ENCODE measurements around the gene CTNNBIP1.
"Not testable (repeated sequence)": the region's sequence is repeated elsewhere in the genome, so short reads cannot be mapped to it uniquely, and the experiment has no call there.

The CTNNBIP1 gene

DNA sequence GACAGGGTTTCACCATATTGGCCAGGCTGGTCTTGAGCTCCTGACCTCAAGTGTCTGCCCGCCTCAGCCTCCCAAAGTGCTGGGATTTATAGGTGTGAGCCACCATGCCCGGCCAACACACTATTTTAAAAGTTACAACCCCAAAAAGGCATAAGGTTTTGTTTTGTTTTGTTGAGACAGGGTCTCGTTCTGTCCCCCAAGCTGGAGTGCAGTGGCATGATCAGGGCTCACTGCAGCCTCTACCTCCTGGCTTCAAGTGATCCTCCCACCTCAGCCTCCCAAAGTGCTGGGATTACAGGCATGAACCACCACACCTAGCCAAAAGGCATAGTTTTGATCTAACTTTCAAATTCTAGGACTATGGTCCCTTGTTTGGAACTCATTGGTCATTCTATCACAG is 7.4 kb upstream of the CTNNBIP1 start:
- H3K4me1 ChIP-seq (ENCODE audit: control insufficient read depth, insufficient read depth, low read length), result peaks cover 11% of the 10 kb centered on the region
- not testable (repeated sequence) for H3K27me3 ChIP-seq (ENCODE audit: control insufficient read depth, insufficient read depth, low read length); H3K36me3 ChIP-seq (ENCODE audit: control insufficient read depth, insufficient read depth, low read length); H3K9me3 ChIP-seq (ENCODE audit: control insufficient read depth, insufficient read depth, low read length); H3K9ac ChIP-seq (ENCODE audit: low read depth, low read length); H3K4me3 ChIP-seq (ENCODE audit: low read depth, low read length); H3K27ac ChIP-seq (ENCODE audit: low read depth, low read length)

DNA sequence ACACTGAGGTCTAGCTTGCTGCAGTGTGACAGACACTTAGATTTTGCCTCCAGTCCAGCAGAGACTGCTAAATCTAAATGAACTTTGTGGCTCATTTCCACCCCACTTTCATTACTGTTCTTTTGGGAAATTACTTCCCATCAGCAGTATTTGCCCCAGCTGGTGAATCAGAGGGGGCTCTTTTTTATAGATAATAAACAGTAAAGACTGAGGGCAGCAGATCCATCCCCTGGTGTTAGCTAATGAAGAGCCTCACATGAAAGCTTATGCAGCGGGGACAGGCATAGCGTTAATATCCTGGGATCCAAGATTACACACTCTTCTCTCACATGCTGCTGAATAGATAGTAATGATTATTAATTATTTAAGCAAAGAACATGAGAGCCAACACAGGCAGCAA is 6.4 kb upstream of the CTNNBIP1 start:
- Histone ChIP-seq H3K36me3 (ENCODE audit: control insufficient read depth, insufficient read depth, low read length) (no peaks in the 10 kb centered on the region), H3K27me3 (ENCODE audit: control insufficient read depth, insufficient read depth, low read length) (no peaks in the 10 kb centered on the region), H3K27ac (ENCODE audit: low read depth, low read length) (no peak overlapping the region), H3K9me3 (ENCODE audit: control insufficient read depth, insufficient read depth, low read length) (no peaks in the 10 kb centered on the region), H3K9ac (ENCODE audit: low read depth, low read length) (no peak overlapping the region), H3K4me3 (ENCODE audit: low read depth, low read length) (no peak overlapping the region), H3K4me1 (ENCODE audit: control insufficient read depth, insufficient read depth, low read length) (0 out of 2 replicates have a peak, but pooled peaks cover 4% of the 10 kb centered on the region)

DNA sequence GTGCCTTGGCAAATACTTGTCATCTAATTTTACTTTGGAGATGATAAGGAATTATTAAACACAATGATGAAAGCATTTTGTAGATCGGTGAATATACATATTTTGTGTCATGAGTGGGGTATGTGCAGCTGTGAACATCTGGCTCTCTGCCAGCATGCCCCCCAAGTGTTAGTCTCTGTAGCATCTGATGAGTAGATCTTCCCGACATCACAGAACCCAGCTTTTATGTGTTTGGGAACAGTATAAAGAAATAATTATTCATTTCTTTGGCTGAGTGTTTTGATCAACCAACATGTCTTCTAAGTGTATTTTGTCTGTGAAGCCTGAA is 4.5 kb upstream of the CTNNBIP1 start:
- Histone ChIP-seq H3K27me3 (ENCODE audit: control insufficient read depth, insufficient read depth, low read length) (no peaks in the 10 kb centered on the region), H3K9ac (ENCODE audit: low read depth, low read length) (no peak overlapping the region), H3K9me3 (ENCODE audit: control insufficient read depth, insufficient read depth, low read length) (no peaks in the 10 kb centered on the region), H3K27ac (ENCODE audit: low read depth, low read length) (no peak overlapping the region), H3K4me3 (ENCODE audit: low read depth, low read length) (no peak overlapping the region), H3K36me3 (ENCODE audit: control insufficient read depth, insufficient read depth, low read length) (no peaks in the 10 kb centered on the region), H3K4me1 (ENCODE audit: control insufficient read depth, insufficient read depth, low read length) (0 out of 2 replicates have a peak, but pooled peaks cover 4% of the 10 kb centered on the region)

DNA sequence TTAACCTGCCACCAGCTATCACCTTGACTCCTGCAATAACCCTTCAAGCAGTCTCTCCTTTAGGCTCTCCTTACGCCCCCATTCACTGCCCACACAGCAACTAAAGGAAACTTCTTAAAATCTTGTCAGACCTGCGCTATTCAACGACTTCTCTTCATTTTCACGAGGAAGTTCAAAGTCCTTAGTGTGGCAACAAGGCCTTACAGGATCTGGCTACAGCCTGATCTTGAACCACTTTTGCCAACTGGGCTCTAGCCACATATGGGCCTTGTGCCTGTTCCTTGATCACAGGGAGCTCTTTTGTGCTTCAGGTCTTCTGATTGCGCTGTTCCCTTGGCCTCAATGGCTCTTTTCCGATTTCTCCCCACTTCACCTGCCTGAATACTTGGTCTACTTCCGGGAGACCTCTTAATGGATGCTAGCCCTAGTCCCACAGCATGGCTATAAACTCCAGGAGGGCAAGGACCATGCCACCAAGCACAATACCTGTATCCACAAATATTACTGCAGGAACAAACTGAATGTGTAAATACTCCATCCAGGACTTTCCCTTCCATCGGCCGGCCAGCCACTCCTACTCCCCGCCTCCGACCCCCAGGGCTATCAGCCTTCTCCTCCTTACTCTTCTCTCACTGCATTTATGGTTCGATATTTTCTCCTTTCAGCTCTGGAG is 2.3 kb upstream of the CTNNBIP1 start:
- Histone ChIP-seq H3K9ac (ENCODE audit: low read depth, low read length) (no peak overlapping the region), H3K27ac (ENCODE audit: low read depth, low read length) (no peak overlapping the region)

DNA sequence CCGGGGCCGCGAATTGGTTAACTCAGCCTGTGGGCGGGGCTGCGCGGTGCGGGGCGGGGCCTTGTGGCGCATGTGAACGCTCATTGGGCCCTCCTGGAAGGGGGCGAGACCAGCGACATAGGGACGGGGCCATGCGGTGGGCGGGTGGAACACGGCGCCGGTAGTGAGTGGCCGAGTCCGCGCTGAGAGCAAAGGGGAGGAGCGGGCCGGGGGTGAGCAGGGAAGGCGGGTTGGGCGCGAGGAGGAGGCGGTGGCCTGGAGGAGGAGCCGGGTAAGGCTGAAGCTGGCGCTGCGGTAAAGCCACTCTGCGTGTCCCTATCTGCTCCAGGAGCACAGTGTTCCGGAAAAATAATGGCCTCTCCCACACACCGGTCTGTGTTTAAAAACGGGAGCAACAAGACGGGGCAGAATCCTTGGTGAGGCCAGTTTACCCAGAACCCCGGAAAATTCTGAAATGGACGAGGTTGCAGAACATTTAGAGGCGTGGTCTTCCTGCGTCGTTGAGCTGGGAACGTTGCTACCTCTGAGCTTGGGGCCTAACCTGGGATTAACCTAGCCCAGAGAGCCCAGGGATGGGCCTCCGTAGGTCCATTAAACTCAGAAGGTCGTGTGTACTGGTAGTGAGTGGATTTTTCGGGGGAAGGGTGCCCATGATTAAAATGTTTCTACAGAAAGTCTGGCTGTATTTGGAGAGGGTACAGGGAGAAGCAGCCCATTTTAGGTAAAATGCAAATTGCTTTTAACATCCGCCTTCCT is 532 bp upstream of the CTNNBIP1 start:
- Histone ChIP-seq H3K27me3 (ENCODE audit: control insufficient read depth, insufficient read depth, low read length) (no peaks in the 10 kb centered on the region), H3K27ac (ENCODE audit: low read depth, low read length) (peak overlapping the region; percentile 82), H3K4me1 (ENCODE audit: control insufficient read depth, insufficient read depth, low read length) (peaks cover 7% of the 10 kb centered on the region), H3K9me3 (ENCODE audit: control insufficient read depth, insufficient read depth, low read length) (no peaks in the 10 kb centered on the region), H3K4me3 (ENCODE audit: low read depth, low read length) (peak overlapping the region; percentile 76), H3K36me3 (ENCODE audit: control insufficient read depth, insufficient read depth, low read length) (no peaks in the 10 kb centered on the region), H3K9ac (ENCODE audit: low read depth, low read length) (peak overlapping the region; percentile 77)

More for the DNA sequence above, 2.3 kb upstream of the CTNNBIP1 start:
- Histone ChIP-seq H3K9me3 (ENCODE audit: control insufficient read depth, insufficient read depth, low read length) (no peaks in the 10 kb centered on the region), H3K4me3 (ENCODE audit: low read depth, low read length) (no peak overlapping the region), H3K4me1 (ENCODE audit: control insufficient read depth, insufficient read depth, low read length) (peaks cover 12% of the 10 kb centered on the region), H3K36me3 (ENCODE audit: control insufficient read depth, insufficient read depth, low read length) (no peaks in the 10 kb centered on the region), H3K27me3 (ENCODE audit: control insufficient read depth, insufficient read depth, low read length) (no peaks in the 10 kb centered on the region)

DNA sequence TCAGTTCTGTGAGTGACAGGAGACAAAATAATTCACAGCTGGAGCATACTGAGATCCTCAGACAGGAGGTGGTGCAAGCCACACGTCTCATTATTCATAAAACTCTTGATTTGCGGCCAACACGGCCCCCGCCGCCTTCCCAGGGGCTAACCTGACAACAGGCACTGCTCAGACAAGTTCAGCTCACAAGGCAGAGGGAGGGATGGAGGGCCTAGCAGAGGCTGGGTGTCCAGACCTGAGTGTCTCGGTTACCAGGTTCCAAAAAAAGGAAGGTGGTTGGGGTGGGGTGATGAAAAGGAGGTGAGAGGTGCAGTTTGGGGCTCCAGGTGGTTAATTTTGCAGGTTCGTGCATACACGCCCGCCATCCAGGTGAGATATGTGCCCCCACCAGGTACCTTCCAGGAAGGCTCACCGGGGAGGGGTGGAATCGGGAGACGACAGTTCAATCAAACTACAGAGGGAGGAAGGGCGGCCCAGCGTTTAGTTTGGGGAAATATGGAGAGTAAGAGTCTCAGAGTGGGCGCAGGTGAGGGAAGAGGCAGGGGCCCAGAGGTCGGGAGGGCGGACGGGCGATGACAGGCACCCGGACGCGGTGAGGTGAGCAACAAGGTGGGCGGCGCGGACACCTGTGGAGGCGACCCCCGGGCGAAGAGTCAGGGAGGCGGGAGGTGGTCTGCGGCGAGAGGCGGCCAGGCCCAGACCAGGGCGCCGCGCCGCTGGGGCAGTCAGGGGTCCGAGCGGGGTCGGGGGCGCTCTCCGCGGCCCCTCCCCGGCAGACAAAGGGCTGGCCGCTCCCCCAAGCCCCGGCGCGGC is 629 bp downstream of the CTNNBIP1 start:
- H3K9ac ChIP-seq (ENCODE audit: low read depth, low read length), result peak overlapping the region; percentile 47; the same call in 1 of the 2 replicates
- H3K27me3 ChIP-seq (ENCODE audit: control insufficient read depth, insufficient read depth, low read length), result no peaks in the 10 kb centered on the region
- H3K9me3 ChIP-seq (ENCODE audit: control insufficient read depth, insufficient read depth, low read length), result no peaks in the 10 kb centered on the region
- H3K4me1 ChIP-seq (ENCODE audit: control insufficient read depth, insufficient read depth, low read length), result peaks cover 7% of the 10 kb centered on the region
- peak overlapping the region; percentile 47 for H3K27ac ChIP-seq (ENCODE audit: low read depth, low read length)
- peak overlapping the region; percentile 80 for H3K4me3 ChIP-seq (ENCODE audit: low read depth, low read length)
- H3K36me3 ChIP-seq (ENCODE audit: control insufficient read depth, insufficient read depth, low read length), result no peaks in the 10 kb centered on the region

DNA sequence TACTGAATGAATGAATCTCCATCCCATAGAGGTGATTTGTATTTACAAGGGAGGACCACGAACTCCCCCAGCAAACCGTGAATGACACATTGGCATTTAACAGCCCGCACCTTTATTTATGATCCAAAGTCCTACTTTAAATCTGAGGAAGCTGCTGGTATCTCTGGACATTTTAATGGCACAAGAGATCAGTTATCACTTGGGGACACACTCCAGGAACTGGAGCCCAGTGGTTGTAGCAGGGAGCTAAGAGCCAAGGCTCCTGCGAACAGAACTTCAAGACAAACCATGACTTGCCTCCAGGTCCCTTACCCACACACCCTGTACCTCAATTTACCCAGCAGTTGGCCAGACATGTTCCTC is 1.2 kb downstream of the CTNNBIP1 start:
- peaks cover 7% of the 10 kb centered on the region for H3K4me1 ChIP-seq (ENCODE audit: control insufficient read depth, insufficient read depth, low read length)
- no peaks in the 10 kb centered on the region for H3K9me3 ChIP-seq (ENCODE audit: control insufficient read depth, insufficient read depth, low read length)
- H3K27ac ChIP-seq (ENCODE audit: low read depth, low read length), result no peak overlapping the region
- H3K9ac ChIP-seq (ENCODE audit: low read depth, low read length), result no peak overlapping the region
- no peaks in the 10 kb centered on the region for H3K36me3 ChIP-seq (ENCODE audit: control insufficient read depth, insufficient read depth, low read length)
- H3K27me3 ChIP-seq (ENCODE audit: control insufficient read depth, insufficient read depth, low read length), result no peaks in the 10 kb centered on the region
- H3K4me3 ChIP-seq (ENCODE audit: low read depth, low read length), result peak overlapping the region; percentile 80

DNA sequence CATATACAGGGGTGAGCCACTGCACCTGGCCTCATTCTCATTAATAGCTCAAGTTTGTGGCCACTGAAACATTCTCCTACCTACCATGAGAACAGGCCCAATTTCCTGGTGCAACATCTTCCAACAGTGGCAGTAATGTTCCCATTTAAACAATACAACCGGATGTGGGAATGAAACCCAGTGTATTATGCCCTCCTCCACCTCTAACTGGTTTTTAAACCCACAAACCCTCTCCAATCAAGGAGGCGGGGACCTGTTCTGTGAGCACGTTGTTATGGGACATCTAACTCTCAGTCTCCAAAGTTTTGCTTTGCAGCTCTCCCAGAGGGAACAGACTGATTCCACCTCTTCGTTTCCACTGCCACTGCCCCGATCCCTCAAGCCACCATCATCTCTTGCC is 2.6 kb downstream of the CTNNBIP1 start:
- H3K9ac ChIP-seq (ENCODE audit: low read depth, low read length), result no peak overlapping the region

DNA sequence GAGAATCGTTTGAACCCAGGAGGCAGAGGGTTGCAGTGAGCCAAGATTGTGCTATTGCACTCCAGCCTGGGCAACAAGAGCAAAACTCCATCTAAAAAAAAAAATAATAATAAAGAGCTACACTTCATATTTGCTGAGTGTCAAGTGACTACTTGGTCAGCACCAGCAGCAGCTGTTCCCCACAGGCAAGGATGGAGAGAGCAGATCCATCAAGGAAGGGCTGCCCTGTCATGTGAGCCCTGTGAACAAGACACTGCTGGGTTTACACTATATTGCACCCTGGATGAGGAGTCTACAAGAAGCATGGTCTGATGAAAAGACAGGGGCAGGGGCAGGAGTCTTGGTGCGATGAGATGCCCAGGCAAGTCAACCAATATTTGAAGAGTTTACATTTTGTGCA is 3.6 kb downstream of the CTNNBIP1 start:
- Histone ChIP-seq H3K27ac (ENCODE audit: low read depth, low read length) (no peak overlapping the region), H3K4me3 (ENCODE audit: low read depth, low read length) (no peak overlapping the region), H3K27me3 (ENCODE audit: control insufficient read depth, insufficient read depth, low read length) (no peaks in the 10 kb centered on the region), H3K36me3 (ENCODE audit: control insufficient read depth, insufficient read depth, low read length) (no peaks in the 10 kb centered on the region), H3K9ac (ENCODE audit: low read depth, low read length) (no peak overlapping the region), H3K9me3 (ENCODE audit: control insufficient read depth, insufficient read depth, low read length) (no peaks in the 10 kb centered on the region), H3K4me1 (ENCODE audit: control insufficient read depth, insufficient read depth, low read length) (peaks cover 7% of the 10 kb centered on the region)

More for the DNA sequence above, 2.6 kb downstream of the CTNNBIP1 start:
- Histone ChIP-seq H3K4me3 (ENCODE audit: low read depth, low read length) (no peak overlapping the region), H3K36me3 (ENCODE audit: control insufficient read depth, insufficient read depth, low read length) (no peaks in the 10 kb centered on the region), H3K9me3 (ENCODE audit: control insufficient read depth, insufficient read depth, low read length) (no peaks in the 10 kb centered on the region), H3K27ac (ENCODE audit: low read depth, low read length) (no peak overlapping the region), H3K4me1 (ENCODE audit: control insufficient read depth, insufficient read depth, low read length) (peaks cover 7% of the 10 kb centered on the region), H3K27me3 (ENCODE audit: control insufficient read depth, insufficient read depth, low read length) (no peaks in the 10 kb centered on the region)

DNA sequence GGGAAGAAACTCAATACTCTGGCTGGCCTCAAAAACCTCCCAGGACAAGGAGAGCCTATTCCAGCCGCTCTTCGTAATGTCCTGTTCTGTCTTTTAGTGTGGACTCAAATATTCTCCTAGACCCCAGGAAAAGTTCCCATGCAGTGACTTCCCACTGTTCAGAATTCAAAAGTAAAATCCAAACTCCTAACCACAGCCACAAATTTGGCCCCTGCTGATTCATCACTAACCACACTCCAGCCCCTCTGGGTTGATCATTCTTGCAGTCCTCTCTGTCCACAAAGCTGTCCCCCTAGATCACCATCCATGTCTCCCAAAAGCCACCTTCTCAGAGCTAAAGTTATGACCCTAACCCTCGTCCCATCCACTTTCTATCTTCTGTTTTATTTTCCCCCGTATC is 5.1 kb downstream of the CTNNBIP1 start:
- H3K9me3 ChIP-seq (ENCODE audit: control insufficient read depth, insufficient read depth, low read length), result no peaks in the 10 kb centered on the region

DNA sequence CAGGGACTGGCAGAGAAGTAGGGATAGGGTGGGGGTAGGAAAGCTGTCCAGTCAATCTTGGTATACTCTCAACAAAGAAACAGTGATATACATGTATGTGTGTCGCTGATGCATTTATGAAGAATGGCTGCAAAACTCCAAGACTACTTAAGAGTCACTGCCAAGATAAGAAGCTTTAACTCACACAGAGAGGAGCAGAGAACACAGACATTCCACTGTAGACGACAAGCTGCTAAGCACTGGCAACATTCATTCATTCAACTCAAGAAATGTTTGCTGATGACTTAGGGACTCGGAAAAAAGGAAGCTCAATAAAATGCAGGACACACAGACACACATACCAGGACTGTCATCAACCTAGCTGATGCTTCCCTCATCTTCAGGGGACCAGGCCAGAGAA is 5.5 kb downstream of the CTNNBIP1 start:
- Histone ChIP-seq H3K27ac (ENCODE audit: low read depth, low read length) (no peak overlapping the region), H3K4me1 (ENCODE audit: control insufficient read depth, insufficient read depth, low read length) (peaks cover 7% of the 10 kb centered on the region), H3K9ac (ENCODE audit: low read depth, low read length) (no peak overlapping the region), H3K4me3 (ENCODE audit: low read depth, low read length) (no peak overlapping the region), H3K9me3 (ENCODE audit: control insufficient read depth, insufficient read depth, low read length) (no peaks in the 10 kb centered on the region), H3K36me3 (ENCODE audit: control insufficient read depth, insufficient read depth, low read length) (no peaks in the 10 kb centered on the region), H3K27me3 (ENCODE audit: control insufficient read depth, insufficient read depth, low read length) (no peaks in the 10 kb centered on the region)

More for the DNA sequence above, 5.1 kb downstream of the CTNNBIP1 start:
- H3K27me3 ChIP-seq (ENCODE audit: control insufficient read depth, insufficient read depth, low read length), result no peaks in the 10 kb centered on the region
- no peak overlapping the region for H3K27ac ChIP-seq (ENCODE audit: low read depth, low read length)
- no peaks in the 10 kb centered on the region for H3K36me3 ChIP-seq (ENCODE audit: control insufficient read depth, insufficient read depth, low read length)
- no peak overlapping the region for H3K4me3 ChIP-seq (ENCODE audit: low read depth, low read length)
- peaks cover 7% of the 10 kb centered on the region for H3K4me1 ChIP-seq (ENCODE audit: control insufficient read depth, insufficient read depth, low read length)
- H3K9ac ChIP-seq (ENCODE audit: low read depth, low read length), result no peak overlapping the region

All from HUES48 (cell line).